Ishikawa (cell line): ENCODE results near the gene ST3GAL6.

Source experiments
- CREB1 ChIP-seq: IDR thresholded peaks from 2 replicates; pipeline ENCODE4 v1.6.1; 2012; ENCODE audit warnings: low read depth
- EGR1 ChIP-seq: IDR thresholded peaks from 2 replicates; pipeline ENCODE4 v1.6.1; 2012
- EP300 ChIP-seq: IDR thresholded peaks from 2 replicates; pipeline ENCODE4 v1.6.1; 2012; ENCODE audit warnings: borderline replicate concordance
- FOXM1 ChIP-seq: IDR thresholded peaks from 2 replicates; pipeline ENCODE4 v1.6.1; 2012; ENCODE audit warnings: low read depth, borderline replicate concordance
- TAF1 ChIP-seq: IDR thresholded peaks from 2 replicates; pipeline ENCODE4 v1.6.1; 2012; ENCODE audit warnings: low read depth, mild to moderate bottlenecking
- TEAD4 ChIP-seq: IDR thresholded peaks from 2 replicates; pipeline ENCODE4 v1.6.1; 2012
- TF ChIP-seq, protein P1 (sequence below): IDR thresholded peaks from 2 replicates; pipeline ENCODE4 v1.6.1; 2012; ENCODE audit warnings: low read depth, mild to moderate bottlenecking

DNA sequence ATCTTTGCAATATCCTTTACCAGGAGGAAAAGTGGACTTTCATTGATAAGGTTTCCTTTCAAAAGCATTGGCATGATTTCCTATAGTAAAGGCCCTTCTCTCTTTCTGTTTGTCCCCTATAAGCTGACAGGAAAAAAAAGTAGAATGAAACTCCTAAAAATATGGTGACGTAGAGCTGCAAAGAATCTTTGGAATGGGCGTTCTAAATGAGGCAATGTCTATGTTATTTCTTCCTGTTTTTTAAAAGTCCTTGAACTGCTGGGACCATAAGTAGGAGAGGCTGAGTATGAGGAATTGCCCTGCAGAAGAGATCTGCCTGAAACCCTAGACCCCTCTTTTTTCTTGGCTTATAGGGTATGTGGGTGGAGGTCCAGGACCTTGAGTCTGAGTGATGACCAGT, 17.2 kb downstream of the ST3GAL6 start:
- TF ChIP-seq TEAD4 (no peak), EGR1 (no peak), CREB1 (no peak), TAF1 (no peak), FOXM1 (no peak), EP300 (no peak)
- TF ChIP-seq, protein P1, sequence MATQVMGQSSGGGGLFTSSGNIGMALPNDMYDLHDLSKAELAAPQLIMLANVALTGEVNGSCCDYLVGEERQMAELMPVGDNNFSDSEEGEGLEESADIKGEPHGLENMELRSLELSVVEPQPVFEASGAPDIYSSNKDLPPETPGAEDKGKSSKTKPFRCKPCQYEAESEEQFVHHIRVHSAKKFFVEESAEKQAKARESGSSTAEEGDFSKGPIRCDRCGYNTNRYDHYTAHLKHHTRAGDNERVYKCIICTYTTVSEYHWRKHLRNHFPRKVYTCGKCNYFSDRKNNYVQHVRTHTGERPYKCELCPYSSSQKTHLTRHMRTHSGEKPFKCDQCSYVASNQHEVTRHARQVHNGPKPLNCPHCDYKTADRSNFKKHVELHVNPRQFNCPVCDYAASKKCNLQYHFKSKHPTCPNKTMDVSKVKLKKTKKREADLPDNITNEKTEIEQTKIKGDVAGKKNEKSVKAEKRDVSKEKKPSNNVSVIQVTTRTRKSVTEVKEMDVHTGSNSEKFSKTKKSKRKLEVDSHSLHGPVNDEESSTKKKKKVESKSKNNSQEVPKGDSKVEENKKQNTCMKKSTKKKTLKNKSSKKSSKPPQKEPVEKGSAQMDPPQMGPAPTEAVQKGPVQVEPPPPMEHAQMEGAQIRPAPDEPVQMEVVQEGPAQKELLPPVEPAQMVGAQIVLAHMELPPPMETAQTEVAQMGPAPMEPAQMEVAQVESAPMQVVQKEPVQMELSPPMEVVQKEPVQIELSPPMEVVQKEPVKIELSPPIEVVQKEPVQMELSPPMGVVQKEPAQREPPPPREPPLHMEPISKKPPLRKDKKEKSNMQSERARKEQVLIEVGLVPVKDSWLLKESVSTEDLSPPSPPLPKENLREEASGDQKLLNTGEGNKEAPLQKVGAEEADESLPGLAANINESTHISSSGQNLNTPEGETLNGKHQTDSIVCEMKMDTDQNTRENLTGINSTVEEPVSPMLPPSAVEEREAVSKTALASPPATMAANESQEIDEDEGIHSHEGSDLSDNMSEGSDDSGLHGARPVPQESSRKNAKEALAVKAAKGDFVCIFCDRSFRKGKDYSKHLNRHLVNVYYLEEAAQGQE, result no peak
